T follicular helper cell (primary cell): ENCODE results near the gene ALDH1A1.
"Not testable (repeated sequence)": the region's sequence is repeated elsewhere in the genome, so short reads cannot be mapped to it uniquely, and the experiment has no call there.

ENCODE experiments used
- DNase-seq: peaks from one replicate; pipeline ENCODE4 v3.0.0-alpha.2; 2020; ENCODE audit warnings: low read depth

ALDH1A1 gene

GRCh38 chr9:72943844-72944462, 8.9 kb downstream of the ALDH1A1 start:
- no peak for DNase-seq

- no peak for DNase-seq
Observed at GRCh38 chr9:72942451-72942850, 10.4 kb downstream of the ALDH1A1 start.

GRCh38 chr9:72939581-72939980, 13.3 kb downstream of the ALDH1A1 start:
- DNase-seq, result not testable (repeated sequence)

GRCh38 chr9:72937545-72937944, 15.3 kb downstream of the ALDH1A1 start:
- DNase-seq, result no peak

GRCh38 chr9:72936679-72937078, 16.2 kb downstream of the ALDH1A1 start:
- no peak for DNase-seq

- DNase-seq, result no peak
Observed at GRCh38 chr9:72936266-72936665, 16.6 kb downstream of the ALDH1A1 start.

GRCh38 chr9:72935595-72935994, 17.3 kb downstream of the ALDH1A1 start:
- no peak for DNase-seq

- DNase-seq, result no peak
Observed at GRCh38 chr9:72933730-72934665, 18.9 kb downstream of the ALDH1A1 start.

GRCh38 chr9:72932619-72933018, 20.2 kb downstream of the ALDH1A1 start:
- DNase-seq, result no peak

- no peak for DNase-seq
Observed at GRCh38 chr9:72931897-72932296, 21.0 kb downstream of the ALDH1A1 start.

- no peak for DNase-seq
Observed at GRCh38 chr9:72931437-72931836, 21.4 kb downstream of the ALDH1A1 start.

- no peak for DNase-seq
Observed at GRCh38 chr9:72930828-72931227, 22.0 kb downstream of the ALDH1A1 start.

- no peak for DNase-seq
Observed at GRCh38 chr9:72929542-72929941, 23.3 kb downstream of the ALDH1A1 start.

- DNase-seq, result no peak
Observed at GRCh38 chr9:72928042-72928507, 24.8 kb downstream of the ALDH1A1 start.

- no peak for DNase-seq
Observed at GRCh38 chr9:72926506-72926905, 26.3 kb downstream of the ALDH1A1 start.

GRCh38 chr9:72925891-72926290, 27.0 kb downstream of the ALDH1A1 start:
- no peak for DNase-seq

- DNase-seq, result no peak
Observed at GRCh38 chr9:72925126-72925789, 27.6 kb downstream of the ALDH1A1 start.

GRCh38 chr9:72924154-72924790, 28.6 kb downstream of the ALDH1A1 start:
- DNase-seq, result no peak

GRCh38 chr9:72923077-72923476, 29.8 kb downstream of the ALDH1A1 start:
- no peak for DNase-seq

- DNase-seq, result no peak
Observed at GRCh38 chr9:72921888-72922654, 30.8 kb downstream of the ALDH1A1 start.

GRCh38 chr9:72919246-72919945, 33.5 kb downstream of the ALDH1A1 start:
- no peak for DNase-seq
